Gastrocnemius medialis (tissue), 4 donors: ENCODE data around the gene LAMC1.
A peak's percentile ranks its signal among the peaks of the same experiment; 100 is the strongest.

ENCODE experiments used
- CTCF ChIP-seq, 5 experiments: fragments of 450-650 bp in 3 of 5; fragments of 200-600 bp in 2 of 5; sonication (generic) in 2 of 5; IDR thresholded peaks in 4 of 5; conservative IDR thresholded peaks in 1 of 5; 1 replicate in 4 of 5; 2 replicates in 1 of 5; pipeline ENCODE4 v1.5.1; 2016 to 2019; ENCODE audit warnings: antibody characterized with exemption in 5 of 5, mild to moderate bottlenecking in 3 of 5, moderate library complexity in 3 of 5
- POLR2A ChIP-seq, 2 donors: fragments of 450-650 bp; IDR thresholded peaks; one replicate each; pipeline ENCODE4 v1.6.1; 2017; ENCODE audit warnings: antibody characterized with exemption in 2 of 2, mild to moderate bottlenecking in 2 of 2, moderate library complexity in 2 of 2

GRCh38 chr1:183148599-183148998, 125.4 kb downstream of the LAMC1 start:
- no peak for TF ChIP-seq CTCF (IDR thresholded peaks at IDR 0.05 in 4 of 5, conservative IDR thresholded peaks at IDR 0.05 in 1 of 5)
- TF ChIP-seq POLR2A (IDR thresholded peaks at IDR 0.05), result peak in 1 of 2 donors; percentile 9
